DND-41 (cell line): Measurements from ENCODE around the gene RASGRP3.

Experiments
- EZH2 ChIP-seq: IDR thresholded peaks from 3 replicates; pipeline ENCODE4 v1.6.1; 2012; ENCODE audit warnings: borderline replicate concordance, low read depth, mild to moderate bottlenecking, moderate library complexity, low read length, inconsistent platforms; ENCODE audit not compliant: severe bottlenecking
- TF ChIP-seq, protein P1 (sequence below): IDR thresholded peaks from 2 replicates; pipeline ENCODE4 v1.5.1; 2012; ENCODE audit warnings: borderline replicate concordance, low read length, moderate library complexity, mild to moderate bottlenecking; ENCODE audit not compliant: poor library complexity, severe bottlenecking; ENCODE audit errors: extremely low read depth

DNA sequence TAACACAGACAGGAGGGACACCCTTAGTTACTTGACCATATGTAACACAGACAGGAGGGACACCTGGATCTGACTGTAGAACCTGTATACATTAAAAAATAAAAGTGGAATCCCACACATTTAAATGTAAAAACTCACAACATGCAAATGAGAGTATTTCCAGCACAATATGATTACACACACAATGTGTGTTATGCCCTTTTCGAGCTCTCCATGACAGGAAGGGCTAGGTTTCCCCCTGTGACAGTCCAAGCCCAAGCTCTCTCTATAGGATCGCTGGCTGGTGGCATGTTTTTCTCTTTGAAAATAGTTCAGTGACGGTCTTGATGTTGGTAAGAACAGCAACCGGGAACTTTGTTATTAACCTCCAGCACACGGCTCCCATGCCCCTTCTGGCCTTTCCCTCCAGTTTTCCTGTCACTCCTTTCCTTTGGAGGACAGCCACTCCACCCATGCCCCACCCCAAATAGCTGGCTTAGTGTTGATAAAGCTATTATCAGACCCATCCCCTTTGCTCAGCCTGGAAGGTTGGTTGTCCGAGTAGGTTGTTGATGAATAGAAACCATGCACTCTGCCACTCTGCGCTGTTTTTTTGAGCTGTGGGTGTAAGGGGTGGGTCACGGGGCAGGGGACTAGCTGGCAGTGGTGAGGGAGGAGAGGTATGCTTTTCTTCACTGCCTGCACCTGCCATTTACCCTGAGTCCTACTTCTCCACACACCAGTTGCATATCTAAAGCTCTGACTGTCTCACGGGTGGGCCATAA, 2.7 kb downstream of the RASGRP3 start:
- TF ChIP-seq, protein P1, sequence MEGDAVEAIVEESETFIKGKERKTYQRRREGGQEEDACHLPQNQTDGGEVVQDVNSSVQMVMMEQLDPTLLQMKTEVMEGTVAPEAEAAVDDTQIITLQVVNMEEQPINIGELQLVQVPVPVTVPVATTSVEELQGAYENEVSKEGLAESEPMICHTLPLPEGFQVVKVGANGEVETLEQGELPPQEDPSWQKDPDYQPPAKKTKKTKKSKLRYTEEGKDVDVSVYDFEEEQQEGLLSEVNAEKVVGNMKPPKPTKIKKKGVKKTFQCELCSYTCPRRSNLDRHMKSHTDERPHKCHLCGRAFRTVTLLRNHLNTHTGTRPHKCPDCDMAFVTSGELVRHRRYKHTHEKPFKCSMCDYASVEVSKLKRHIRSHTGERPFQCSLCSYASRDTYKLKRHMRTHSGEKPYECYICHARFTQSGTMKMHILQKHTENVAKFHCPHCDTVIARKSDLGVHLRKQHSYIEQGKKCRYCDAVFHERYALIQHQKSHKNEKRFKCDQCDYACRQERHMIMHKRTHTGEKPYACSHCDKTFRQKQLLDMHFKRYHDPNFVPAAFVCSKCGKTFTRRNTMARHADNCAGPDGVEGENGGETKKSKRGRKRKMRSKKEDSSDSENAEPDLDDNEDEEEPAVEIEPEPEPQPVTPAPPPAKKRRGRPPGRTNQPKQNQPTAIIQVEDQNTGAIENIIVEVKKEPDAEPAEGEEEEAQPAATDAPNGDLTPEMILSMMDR = no peak
- no peak for TF ChIP-seq EZH2
